ENCODE measurements around the gene REG1B. TPM values are rescaled to one million over a fixed set of nuclear protein-coding genes. Genes with fewer than 3 reads are reported as not detected.
"Not testable (repeated sequence)": the region's sequence is repeated elsewhere in the genome, so short reads cannot be mapped to it uniquely, and the experiment has no call there.

Gene REG1B
- total RNA-seq, 2 experiments from 2014 or later, result not detected

GRCh38 chr2:79082987-79083386 is 4.8 kb downstream of the REG1B start:
- intact Hi-C loops (cut with micrococcal nuclease; ENCODE audit: unreplicated experiment), result no loop called here
- no TSS peak for BruUV-seq (replicated peaks)
- Histone ChIP-seq H3K4me1 (ENCODE audit: insufficient read depth, low read length, poor library complexity, severe bottlenecking) (no peaks in the 10 kb centered on the region), H3K79me2 (ENCODE audit: insufficient read depth, low read depth, low read length) (no peaks in the 10 kb centered on the region), H3K27ac (ENCODE audit: low read depth, low read length, poor library complexity, severe bottlenecking) (no peak overlapping the region), H3K9me3 (ENCODE audit: low read length) (no peaks in the 10 kb centered on the region), H2AFZ (ENCODE audit: low read length) (no peak overlapping the region), H3K36me3 (ENCODE audit: insufficient read depth, low read length) (no peaks in the 10 kb centered on the region), H3K9me2 (ENCODE audit: insufficient read depth, low read length) (no peaks in the 10 kb centered on the region), H4K20me1 (ENCODE audit: insufficient read depth, low read length) (no peaks in the 10 kb centered on the region), H3K4me3 (ENCODE audit: low read depth, low read length, poor library complexity, severe bottlenecking) (no peak overlapping the region), H3K4me2 (ENCODE audit: low read length) (no peak overlapping the region)
- POLR2A ChIA-PET, result no interaction called here
- no peak for TF ChIP-seq CTCF (conservative IDR thresholded peaks at IDR 0.05; ENCODE audit: low read length)
- no peak for TF ChIP-seq EZH2phosphoT487 (IDR thresholded peaks at IDR 0.05; ENCODE audit: borderline replicate concordance, low read depth, low read length)
- CTCF ChIA-PET (ENCODE audit: unreplicated experiment), result no interaction called here
- no peak for DNase-seq (ENCODE audit: low spot score)

GRCh38 chr2:79071078-79071477 is 16.7 kb downstream of the REG1B start:
- no TSS peak for BruUV-seq (replicated peaks)
- TF ChIP-seq EZH2phosphoT487 (IDR thresholded peaks at IDR 0.05; ENCODE audit: borderline replicate concordance, low read depth, low read length) (no peak), CTCF (conservative IDR thresholded peaks at IDR 0.05; ENCODE audit: low read length) (no peak)
- H4K20me1 ChIP-seq (ENCODE audit: insufficient read depth, low read length), result no peaks in the 10 kb centered on the region
- H3K4me2 ChIP-seq (ENCODE audit: low read length), result no peak overlapping the region
- H3K79me2 ChIP-seq (ENCODE audit: insufficient read depth, low read depth, low read length), result no peaks in the 10 kb centered on the region
- no peaks in the 10 kb centered on the region for H3K9me2 ChIP-seq (ENCODE audit: insufficient read depth, low read length)
- CTCF ChIA-PET (ENCODE audit: unreplicated experiment), result no interaction called here
- no peak overlapping the region for H3K27ac ChIP-seq (ENCODE audit: low read depth, low read length, poor library complexity, severe bottlenecking)
- H3K36me3 ChIP-seq (ENCODE audit: insufficient read depth, low read length), result no peaks in the 10 kb centered on the region
- POLR2A ChIA-PET, result interaction anchor here (1.2 kb wide), 1 partner anchor 19 kb away, joined by 3 read pairs; no protein-coding TSS in a partner anchor
- no peak for DNase-seq (ENCODE audit: low spot score)
- H3K9me3 ChIP-seq (ENCODE audit: low read length), result no peaks in the 10 kb centered on the region
- no peak overlapping the region for H3K4me3 ChIP-seq (ENCODE audit: low read depth, low read length, poor library complexity, severe bottlenecking)
- H3K4me1 ChIP-seq (ENCODE audit: insufficient read depth, low read length, poor library complexity, severe bottlenecking), result no peaks in the 10 kb centered on the region
- H2AFZ ChIP-seq (ENCODE audit: low read length), result no peak overlapping the region
- intact Hi-C loops (cut with micrococcal nuclease; ENCODE audit: unreplicated experiment), result no loop called here

- Histone ChIP-seq H2AFZ (ENCODE audit: low read length) (no peak overlapping the region), H3K4me2 (ENCODE audit: low read length) (no peak overlapping the region), H3K36me3 (ENCODE audit: insufficient read depth, low read length) (no peaks in the 10 kb centered on the region), H3K9me2 (ENCODE audit: insufficient read depth, low read length) (no peaks in the 10 kb centered on the region), H3K27ac (ENCODE audit: low read depth, low read length, poor library complexity, severe bottlenecking) (no peak overlapping the region), H3K4me3 (ENCODE audit: low read depth, low read length, poor library complexity, severe bottlenecking) (no peak overlapping the region), H3K9me3 (ENCODE audit: low read length) (no peaks in the 10 kb centered on the region), H3K79me2 (ENCODE audit: insufficient read depth, low read depth, low read length) (no peaks in the 10 kb centered on the region), H4K20me1 (ENCODE audit: insufficient read depth, low read length) (no peaks in the 10 kb centered on the region), H3K4me1 (ENCODE audit: insufficient read depth, low read length, poor library complexity, severe bottlenecking) (no peaks in the 10 kb centered on the region)
- POLR2A ChIA-PET, result interaction anchor here (0.6 kb wide), 1 partner anchor 706 kb away, joined by 3 read pairs; no protein-coding TSS in a partner anchor
- BruUV-seq (replicated peaks), result no TSS peak
- no peak for DNase-seq (ENCODE audit: low spot score)
- TF ChIP-seq CTCF (conservative IDR thresholded peaks at IDR 0.05; ENCODE audit: low read length) (no peak), EZH2phosphoT487 (IDR thresholded peaks at IDR 0.05; ENCODE audit: borderline replicate concordance, low read depth, low read length) (no peak)
- CTCF ChIA-PET (ENCODE audit: unreplicated experiment), result no interaction called here
- intact Hi-C loops (cut with micrococcal nuclease; ENCODE audit: unreplicated experiment), result no loop called here
These were observed 22.6 kb downstream of the REG1B start for GRCh38 chr2:79065201-79065600.

- H3K4me2 ChIP-seq (ENCODE audit: low read length); BruUV-seq (replicated peaks); intact Hi-C loops (cut with micrococcal nuclease; ENCODE audit: unreplicated experiment); H3K9me3 ChIP-seq (ENCODE audit: low read length); H3K4me1 ChIP-seq (ENCODE audit: insufficient read depth, low read length, poor library complexity, severe bottlenecking); H3K79me2 ChIP-seq (ENCODE audit: insufficient read depth, low read depth, low read length); H2AFZ ChIP-seq (ENCODE audit: low read length); CTCF ChIA-PET (ENCODE audit: unreplicated experiment); H3K36me3 ChIP-seq (ENCODE audit: insufficient read depth, low read length); H3K4me3 ChIP-seq (ENCODE audit: low read depth, low read length, poor library complexity, severe bottlenecking); H4K20me1 ChIP-seq (ENCODE audit: insufficient read depth, low read length); H3K27ac ChIP-seq (ENCODE audit: low read depth, low read length, poor library complexity, severe bottlenecking); DNase-seq (ENCODE audit: low spot score); H3K9me2 ChIP-seq (ENCODE audit: insufficient read depth, low read length); POLR2A ChIA-PET: not testable (repeated sequence)
These were observed 33.0 kb downstream of the REG1B start for GRCh38 chr2:79054769-79055168.

GRCh38 chr2:79053486-79053885 is 34.3 kb downstream of the REG1B start:
- H3K4me3 ChIP-seq (ENCODE audit: low read depth, low read length, poor library complexity, severe bottlenecking); BruUV-seq (replicated peaks); H2AFZ ChIP-seq (ENCODE audit: low read length); POLR2A ChIA-PET; H3K9me3 ChIP-seq (ENCODE audit: low read length); H4K20me1 ChIP-seq (ENCODE audit: insufficient read depth, low read length); H3K36me3 ChIP-seq (ENCODE audit: insufficient read depth, low read length); intact Hi-C loops (cut with micrococcal nuclease; ENCODE audit: unreplicated experiment); H3K9me2 ChIP-seq (ENCODE audit: insufficient read depth, low read length); DNase-seq (ENCODE audit: low spot score); H3K79me2 ChIP-seq (ENCODE audit: insufficient read depth, low read depth, low read length); H3K27ac ChIP-seq (ENCODE audit: low read depth, low read length, poor library complexity, severe bottlenecking); H3K4me1 ChIP-seq (ENCODE audit: insufficient read depth, low read length, poor library complexity, severe bottlenecking); H3K4me2 ChIP-seq (ENCODE audit: low read length); CTCF ChIA-PET (ENCODE audit: unreplicated experiment): not testable (repeated sequence)
